D721Med (cell line): ENCODE results near the gene ZNF319.
A peak's percentile ranks its signal among the peaks of the same experiment; 100 is the strongest.

ENCODE experiments used
- DNase-seq: peaks from one replicate; pipeline ENCODE4 v3.0.0; 2011; ENCODE audit warnings: low spot score; ENCODE audit not compliant: insufficient read length
- FAIRE-seq: peaks from 2 replicates; lab custom pipeline; 2011; peaks lifted over from hg19 to GRCh38; lab: Jason Lieb, UNC
- CTCF ChIP-seq: IDR thresholded peaks from 2 replicates; pipeline ENCODE4 v1.5.1; 2012; ENCODE audit warnings: mild to moderate bottlenecking, control low read depth; ENCODE audit not compliant: insufficient read depth; ENCODE audit errors: missing control alignments

ZNF319 gene

GRCh38 chr16:57995721-57996405 lies 4.6 kb downstream of the ZNF319 start:
- FAIRE-seq (no peak), DNase-seq (no peak)
- no peak for TF ChIP-seq CTCF

- no peak for FAIRE-seq
- DNase-seq: peak; percentile 37
- TF ChIP-seq CTCF: peak; percentile 29
Measured at GRCh38 chr16:57994778-57995177, 5.7 kb downstream of the ZNF319 start.

GRCh38 chr16:57994361-57994760 lies 6.1 kb downstream of the ZNF319 start:
- DNase-seq (no peak), FAIRE-seq (no peak)
- no peak for TF ChIP-seq CTCF

- DNase-seq: no peak
- FAIRE-seq: no peak
- TF ChIP-seq CTCF: no peak
Measured at GRCh38 chr16:57993897-57994296, 6.6 kb downstream of the ZNF319 start.

GRCh38 chr16:57993438-57993837 lies 7.0 kb downstream of the ZNF319 start:
- no peak for DNase-seq
- TF ChIP-seq CTCF: no peak
- FAIRE-seq: no peak

GRCh38 chr16:57992084-57992483 lies 8.4 kb downstream of the ZNF319 start:
- no peak for TF ChIP-seq CTCF
- FAIRE-seq (no peak), DNase-seq (no peak)

GRCh38 chr16:57991551-57992059 lies 8.9 kb downstream of the ZNF319 start:
- FAIRE-seq: no peak
- DNase-seq: no peak
- TF ChIP-seq CTCF: no peak
